Measurements from ENCODE around the gene ARIH1. TPM values are rescaled to one million over a fixed set of nuclear protein-coding genes. Genes with fewer than 3 reads are reported as not detected.

Gene ARIH1
- total and polyA plus RNA-seq, 2 donors (not counting 1 experiment from before 2014, with no cell fraction given) = 27.9 to 62.3 TPM

DNA sequence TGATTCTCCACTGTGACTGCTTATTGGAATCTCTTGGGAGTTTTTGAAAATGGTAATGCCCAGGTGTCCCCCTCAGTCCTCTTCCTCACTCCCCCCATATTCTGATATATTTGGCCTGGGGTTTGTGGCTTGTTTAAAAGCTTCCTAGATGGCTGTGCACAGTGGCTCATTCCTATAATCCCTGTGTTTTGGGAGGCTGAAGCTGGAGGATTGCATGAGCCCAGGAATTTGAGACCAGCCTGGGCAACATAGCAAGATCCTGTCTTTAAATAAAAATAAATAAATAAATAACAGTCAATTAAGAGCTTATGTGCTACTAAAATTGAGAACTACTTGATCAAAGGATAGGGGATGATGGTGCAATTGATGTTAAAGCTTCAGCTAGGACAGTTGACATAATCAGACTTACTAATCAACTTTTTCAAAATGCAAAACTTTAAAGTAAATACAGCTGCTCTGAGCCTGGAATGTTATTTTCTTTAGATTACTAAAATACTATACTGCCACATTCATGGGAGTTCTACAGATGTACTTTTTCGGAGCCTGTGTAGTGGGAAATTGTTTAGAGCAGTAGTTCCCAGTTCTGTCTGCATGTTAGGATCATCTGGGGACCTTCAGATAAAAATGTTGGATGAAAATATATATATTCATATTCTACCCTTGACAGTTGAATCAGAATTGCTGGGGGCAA is 33.4 kb downstream of the ARIH1 start:
- Histone ChIP-seq H3K79me2 (ENCODE audit: control insufficient read depth, insufficient read depth, low read length) (peaks cover 73% of the 10 kb centered on the region), H3K27me3 (ENCODE audit: control insufficient read depth, insufficient read depth, low read length) (no peaks in the 10 kb centered on the region), H3K27ac (ENCODE audit: insufficient read depth, low read length) (no peak overlapping the region), H3K36me3 (ENCODE audit: control insufficient read depth, insufficient read depth, low read length) (no peaks in the 10 kb centered on the region), H3K4me3 (replicated peaks in 1 of 4; ENCODE audit: control extremely low read depth in 1 of 4, insufficient read depth in 1 of 4, low read depth in 3 of 4, low read length in 4 of 4) (no peak overlapping the region), H2AFZ (ENCODE audit: low read length) (no peak overlapping the region), H3K9me3 (ENCODE audit: control insufficient read depth, insufficient read depth, low read depth, low read length) (no peaks in the 10 kb centered on the region), H3K9ac (ENCODE audit: insufficient read depth, low read length) (no peak overlapping the region), H3K4me1 (ENCODE audit: control insufficient read depth, extremely low read depth, insufficient read depth, low read length) (no peaks in the 10 kb centered on the region), H4K20me1 (ENCODE audit: control insufficient read depth, extremely low read depth, insufficient read depth, low read length) (no peaks in the 10 kb centered on the region), H3K4me2 (ENCODE audit: extremely low read depth, insufficient read depth, low read length) (no peak overlapping the region)
- DNase-seq (ENCODE audit: low read depth in 2 of 2) = no peak
- no peak for TF ChIP-seq EZH2 (IDR thresholded peaks at IDR 0.05; ENCODE audit: low read length, missing control alignments)
- TF ChIP-seq, protein P1, sequence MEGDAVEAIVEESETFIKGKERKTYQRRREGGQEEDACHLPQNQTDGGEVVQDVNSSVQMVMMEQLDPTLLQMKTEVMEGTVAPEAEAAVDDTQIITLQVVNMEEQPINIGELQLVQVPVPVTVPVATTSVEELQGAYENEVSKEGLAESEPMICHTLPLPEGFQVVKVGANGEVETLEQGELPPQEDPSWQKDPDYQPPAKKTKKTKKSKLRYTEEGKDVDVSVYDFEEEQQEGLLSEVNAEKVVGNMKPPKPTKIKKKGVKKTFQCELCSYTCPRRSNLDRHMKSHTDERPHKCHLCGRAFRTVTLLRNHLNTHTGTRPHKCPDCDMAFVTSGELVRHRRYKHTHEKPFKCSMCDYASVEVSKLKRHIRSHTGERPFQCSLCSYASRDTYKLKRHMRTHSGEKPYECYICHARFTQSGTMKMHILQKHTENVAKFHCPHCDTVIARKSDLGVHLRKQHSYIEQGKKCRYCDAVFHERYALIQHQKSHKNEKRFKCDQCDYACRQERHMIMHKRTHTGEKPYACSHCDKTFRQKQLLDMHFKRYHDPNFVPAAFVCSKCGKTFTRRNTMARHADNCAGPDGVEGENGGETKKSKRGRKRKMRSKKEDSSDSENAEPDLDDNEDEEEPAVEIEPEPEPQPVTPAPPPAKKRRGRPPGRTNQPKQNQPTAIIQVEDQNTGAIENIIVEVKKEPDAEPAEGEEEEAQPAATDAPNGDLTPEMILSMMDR (conservative IDR thresholded peaks at IDR 0.05 in 1 of 2, IDR thresholded peaks at IDR 0.05 in 1 of 2; ENCODE audit: low read depth in 1 of 2, low read length in 2 of 2) = no peak

DNA sequence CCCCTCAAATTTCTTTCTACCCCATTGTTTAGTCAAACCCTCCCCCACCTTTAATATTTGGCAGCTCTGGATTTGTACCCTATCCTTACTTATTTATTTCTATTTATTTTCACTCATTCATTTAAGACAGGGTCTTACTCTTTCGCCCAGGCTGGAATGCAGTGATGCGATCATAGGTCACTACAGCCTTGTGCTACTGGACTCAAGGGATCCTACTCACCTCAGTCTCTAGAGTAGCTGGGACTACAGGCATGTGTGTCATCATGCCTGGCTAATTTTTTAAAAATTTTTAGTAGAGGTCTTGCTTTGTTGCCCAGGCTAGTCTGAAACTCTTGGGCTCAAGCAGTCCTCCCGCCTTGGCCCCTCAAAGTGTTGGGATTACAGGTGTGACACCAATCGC is 35.4 kb downstream of the ARIH1 start:
- H3K4me2 ChIP-seq (ENCODE audit: extremely low read depth, insufficient read depth, low read length) = no peak overlapping the region
- no peak for TF ChIP-seq EZH2 (IDR thresholded peaks at IDR 0.05; ENCODE audit: low read length, missing control alignments)
- TF ChIP-seq, protein P1 (conservative IDR thresholded peaks at IDR 0.05 in 1 of 2, IDR thresholded peaks at IDR 0.05 in 1 of 2; ENCODE audit: low read depth in 1 of 2, low read length in 2 of 2) = no peak
- no peak overlapping the region for H3K9ac ChIP-seq (ENCODE audit: insufficient read depth, low read length)
- H3K4me1 ChIP-seq (ENCODE audit: control insufficient read depth, extremely low read depth, insufficient read depth, low read length) = no peaks in the 10 kb centered on the region
- no peak overlapping the region for H2AFZ ChIP-seq (ENCODE audit: low read length)
- H4K20me1 ChIP-seq (ENCODE audit: control insufficient read depth, extremely low read depth, insufficient read depth, low read length) = no peaks in the 10 kb centered on the region
- H3K27me3 ChIP-seq (ENCODE audit: control insufficient read depth, insufficient read depth, low read length) = no peaks in the 10 kb centered on the region
- peaks cover 71% of the 10 kb centered on the region for H3K79me2 ChIP-seq (ENCODE audit: control insufficient read depth, insufficient read depth, low read length)
- no peak overlapping the region for H3K27ac ChIP-seq (ENCODE audit: insufficient read depth, low read length)
- no peak for DNase-seq (ENCODE audit: low read depth in 2 of 2)
- no peaks in the 10 kb centered on the region for H3K36me3 ChIP-seq (ENCODE audit: control insufficient read depth, insufficient read depth, low read length)
- no peaks in the 10 kb centered on the region for H3K9me3 ChIP-seq (ENCODE audit: control insufficient read depth, insufficient read depth, low read depth, low read length)
- H3K4me3 ChIP-seq (replicated peaks in 1 of 4; ENCODE audit: control extremely low read depth in 1 of 4, insufficient read depth in 1 of 4, low read depth in 3 of 4, low read length in 4 of 4) = no peak overlapping the region

DNA sequence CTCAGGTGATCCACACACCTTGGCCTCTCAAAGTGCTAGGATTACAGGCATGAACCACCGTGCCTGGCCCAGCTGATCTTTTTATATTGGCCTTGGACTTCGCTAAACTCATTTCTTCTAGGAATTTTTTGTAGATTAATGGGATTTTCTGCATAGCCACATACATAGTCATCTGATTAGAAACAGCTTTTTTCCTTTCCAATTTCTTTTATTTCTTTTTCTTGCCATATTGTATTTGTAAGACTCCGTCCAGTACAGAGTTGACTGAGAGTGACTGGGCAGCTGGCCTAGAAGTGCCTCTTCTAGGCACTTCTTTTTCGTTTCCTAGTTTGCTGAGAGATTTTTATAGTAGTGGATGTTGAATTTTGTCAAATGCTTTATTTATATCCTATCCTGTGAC is 37.4 kb downstream of the ARIH1 start:
- no peaks in the 10 kb centered on the region for H3K4me1 ChIP-seq (ENCODE audit: control insufficient read depth, extremely low read depth, insufficient read depth, low read length)
- H4K20me1 ChIP-seq (ENCODE audit: control insufficient read depth, extremely low read depth, insufficient read depth, low read length) = peaks cover 2% of the 10 kb centered on the region
- peak in 1 of 2 donors; percentile 55 for DNase-seq (ENCODE audit: low read depth in 2 of 2)
- peaks cover 80% of the 10 kb centered on the region for H3K79me2 ChIP-seq (ENCODE audit: control insufficient read depth, insufficient read depth, low read length)
- H3K36me3 ChIP-seq (ENCODE audit: control insufficient read depth, insufficient read depth, low read length) = no peaks in the 10 kb centered on the region
- no peaks in the 10 kb centered on the region for H3K27me3 ChIP-seq (ENCODE audit: control insufficient read depth, insufficient read depth, low read length)
- TF ChIP-seq EZH2 (IDR thresholded peaks at IDR 0.05; ENCODE audit: low read length, missing control alignments) = no peak
- TF ChIP-seq, protein P1 (conservative IDR thresholded peaks at IDR 0.05 in 1 of 2, IDR thresholded peaks at IDR 0.05 in 1 of 2; ENCODE audit: low read depth in 1 of 2, low read length in 2 of 2) = no peak
- no peak overlapping the region for H3K9ac ChIP-seq (ENCODE audit: insufficient read depth, low read length)
- H2AFZ ChIP-seq (ENCODE audit: low read length) = no peak overlapping the region
- H3K4me2 ChIP-seq (ENCODE audit: extremely low read depth, insufficient read depth, low read length) = no peak overlapping the region
- H3K9me3 ChIP-seq (ENCODE audit: control insufficient read depth, insufficient read depth, low read depth, low read length) = no peaks in the 10 kb centered on the region
- H3K27ac ChIP-seq (ENCODE audit: insufficient read depth, low read length) = no peak overlapping the region
- H3K4me3 ChIP-seq (replicated peaks in 1 of 4; ENCODE audit: control extremely low read depth in 1 of 4, insufficient read depth in 1 of 4, low read depth in 3 of 4, low read length in 4 of 4) = no peak overlapping the region
